Glomerular endothelial cell (primary cell): Measurements from ENCODE around the gene EVX1. TPM values are rescaled to one million over a fixed set of nuclear protein-coding genes. Genes with fewer than 3 reads are reported as not detected.

ENCODE experiments used
- DNase-seq: peaks from one replicate; pipeline ENCODE4 v3.0.0-alpha.2; 2011; ENCODE audit warnings: low read depth, low spot score; ENCODE audit errors: extremely low read depth
- total RNA-seq: library from RNA; depleted of rRNA; stranded (reverse); fragments of >200 nt; gene quantifications from 2 replicates; pipeline ENCODE4 v1.2.3, GENCODE V29; 2015

The EVX1 gene
- total RNA-seq, 1 donor from 2014 or later, result not detected

DNA sequence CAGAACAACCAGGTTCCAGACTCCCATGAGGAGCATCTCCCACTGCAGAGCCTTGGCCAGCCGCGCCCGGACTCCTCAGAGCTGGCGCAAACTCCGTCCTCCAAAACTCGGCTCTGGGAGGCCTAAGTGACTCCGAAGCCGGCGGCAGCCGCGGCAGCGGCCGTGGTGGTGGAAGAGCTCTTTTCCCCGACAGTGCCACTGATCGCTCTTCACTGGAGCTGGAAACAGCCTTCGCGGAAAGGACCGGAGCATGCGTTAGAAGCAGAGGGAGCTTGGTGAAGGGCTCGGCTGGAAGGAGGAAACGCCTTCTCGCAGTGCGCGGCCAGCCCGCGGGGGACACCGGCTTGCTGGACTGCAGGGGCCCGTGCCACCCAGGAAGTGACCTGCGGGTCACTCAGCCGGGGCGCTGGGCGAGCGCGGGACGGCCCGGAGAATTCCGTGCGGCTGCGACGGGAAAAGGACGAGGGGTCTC, 37.7 kb upstream of the EVX1 start:
- DNase-seq, result no peak

DNA sequence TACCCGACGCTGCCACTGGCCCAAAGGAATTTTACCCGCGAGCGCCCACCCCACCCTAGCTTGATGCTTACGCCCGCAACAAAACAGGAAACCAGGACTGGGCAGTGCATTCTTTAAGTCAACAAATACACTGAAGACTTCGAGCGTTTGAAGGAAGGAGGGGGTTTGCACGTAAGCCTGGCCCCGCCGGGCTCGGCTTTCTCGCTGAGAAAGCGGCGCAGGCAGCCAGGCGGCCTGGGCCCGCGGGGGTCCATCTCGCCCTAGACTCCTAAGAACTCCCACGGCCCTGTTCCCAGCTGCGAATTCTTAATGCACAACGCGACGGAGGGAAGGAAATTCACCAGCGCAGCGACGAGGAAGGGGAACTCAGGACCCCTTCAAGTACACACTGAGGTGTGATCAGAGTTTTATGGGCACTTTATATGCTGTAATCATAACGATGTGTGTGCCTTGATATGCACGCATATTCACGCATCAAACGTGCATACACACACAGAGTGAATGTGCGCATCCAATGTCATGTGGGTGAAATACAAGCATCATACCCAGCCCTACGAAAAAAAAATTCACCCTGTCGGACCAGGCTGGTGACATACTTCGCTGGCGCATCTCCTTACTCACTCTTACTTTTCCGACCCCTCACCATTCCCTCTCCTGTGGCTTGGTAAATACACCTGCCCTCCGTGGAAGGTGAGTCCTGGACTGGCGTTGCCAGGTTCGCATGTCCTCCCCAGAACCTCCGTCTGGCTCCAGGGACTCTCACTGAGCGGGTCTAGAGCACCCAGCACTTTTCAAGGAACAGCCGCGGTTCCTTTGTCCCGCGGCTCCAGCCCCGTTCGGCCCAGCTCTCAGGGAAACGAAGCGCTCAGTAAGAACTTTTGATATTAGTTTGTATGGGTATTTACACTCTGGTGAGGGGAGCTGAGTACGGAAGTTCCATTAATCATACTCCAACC, 37.0 kb upstream of the EVX1 start:
- no peak for DNase-seq

DNA sequence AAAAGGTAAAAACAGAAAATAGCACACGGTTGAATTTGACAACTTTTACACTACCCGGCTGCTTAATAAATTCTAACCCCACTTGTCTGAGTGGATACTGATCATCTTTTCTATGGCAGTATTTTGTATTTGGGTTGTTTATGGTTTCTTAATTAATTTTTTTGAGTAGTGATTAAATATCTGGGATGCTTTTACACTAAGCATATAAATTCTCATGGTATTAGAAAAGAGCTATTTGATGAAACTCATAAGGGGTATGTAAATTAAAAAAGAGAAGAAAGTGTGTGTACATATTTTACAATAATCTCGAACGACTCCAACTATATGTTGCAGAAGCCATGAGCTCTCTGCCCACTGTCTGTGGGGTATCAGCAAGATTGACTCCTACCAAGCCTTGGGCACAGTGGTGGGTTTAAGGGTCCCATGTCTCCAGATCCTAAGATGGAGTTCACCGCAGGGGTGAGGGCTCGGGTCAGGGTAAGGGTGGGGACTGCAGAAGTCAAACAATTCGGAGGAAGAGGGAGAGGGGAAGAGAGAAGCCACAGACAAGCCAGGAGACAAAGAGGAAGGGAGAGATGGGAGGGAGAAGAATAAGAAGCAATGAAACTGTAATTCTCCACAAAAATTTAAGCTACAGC, 35.1 kb upstream of the EVX1 start:
- DNase-seq, result no peak

DNA sequence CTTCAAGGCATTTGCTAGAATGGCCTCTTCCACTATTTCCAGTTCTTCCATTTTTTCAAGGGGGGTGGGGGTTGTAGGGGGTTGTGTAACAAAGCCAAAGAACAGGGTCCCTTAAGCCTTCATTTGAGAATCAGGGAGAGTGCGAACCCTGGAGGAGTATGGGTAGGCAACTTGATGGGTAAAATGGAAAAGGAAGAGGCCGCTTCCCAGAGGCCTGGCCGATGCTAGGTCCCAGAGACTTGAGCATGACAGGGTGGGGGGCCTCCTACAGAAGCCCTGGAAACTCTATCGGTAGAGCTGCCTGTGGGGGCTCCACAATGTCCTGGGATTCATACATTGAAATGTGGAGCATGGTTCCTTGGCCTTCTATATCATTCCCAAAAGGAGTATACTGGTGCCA, 33.6 kb upstream of the EVX1 start:
- no peak for DNase-seq

DNA sequence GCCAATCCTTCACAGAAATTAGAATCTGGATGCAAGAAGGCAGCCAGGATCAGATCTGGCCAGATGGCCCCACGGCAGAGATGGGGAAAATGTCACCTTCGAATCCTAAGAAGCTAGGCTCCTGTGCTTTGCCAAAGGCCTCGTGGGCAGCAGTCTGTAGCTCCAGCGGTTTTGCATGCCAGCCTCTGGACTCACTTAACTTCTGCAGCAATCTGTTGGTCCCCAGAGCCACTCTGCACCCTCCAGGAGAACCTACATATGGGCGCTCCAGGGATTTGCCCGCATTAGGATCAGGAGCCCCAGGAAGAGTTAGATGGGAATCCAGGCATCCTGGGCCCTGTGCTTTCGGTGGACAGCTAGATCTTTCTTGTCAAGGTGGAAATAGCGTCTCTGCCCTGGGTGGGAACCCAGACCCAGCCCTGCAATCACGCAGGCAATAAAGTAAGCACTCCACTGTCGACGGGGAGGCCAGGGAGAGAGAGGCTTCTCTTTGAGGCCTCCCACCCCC, 32.6 kb upstream of the EVX1 start:
- no peak for DNase-seq

DNA sequence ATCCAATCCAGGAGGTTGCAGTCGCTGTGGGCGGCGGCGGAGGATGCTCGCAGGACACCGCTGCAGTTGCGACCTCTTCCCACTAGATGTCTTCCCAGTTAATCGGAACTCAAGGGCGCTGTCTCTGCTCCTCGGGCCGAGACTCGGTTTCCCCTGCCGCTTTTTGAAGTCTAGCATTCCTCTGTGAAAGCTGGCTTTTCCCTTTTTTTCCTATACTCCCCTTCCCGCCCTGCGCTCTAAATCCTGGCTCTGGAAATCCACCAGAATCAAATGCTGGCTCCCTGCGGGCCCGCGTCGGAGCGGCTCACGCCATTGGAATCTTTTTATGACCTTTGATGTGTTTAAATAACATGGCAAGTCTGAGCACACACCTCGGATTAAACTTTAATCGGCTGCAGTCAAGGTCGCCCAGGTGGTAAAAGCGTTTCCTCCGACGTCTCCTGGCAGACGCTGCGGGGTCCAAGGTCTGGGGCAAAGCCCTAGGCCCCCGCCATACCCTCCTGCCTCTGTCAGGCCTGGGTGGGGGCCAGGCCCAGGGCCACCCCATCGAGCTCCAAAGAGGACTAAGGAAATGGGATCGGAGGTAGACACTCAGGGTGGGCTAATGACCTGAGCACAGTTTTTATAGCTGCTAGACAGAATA, 32.0 kb upstream of the EVX1 start:
- no peak for DNase-seq

DNA sequence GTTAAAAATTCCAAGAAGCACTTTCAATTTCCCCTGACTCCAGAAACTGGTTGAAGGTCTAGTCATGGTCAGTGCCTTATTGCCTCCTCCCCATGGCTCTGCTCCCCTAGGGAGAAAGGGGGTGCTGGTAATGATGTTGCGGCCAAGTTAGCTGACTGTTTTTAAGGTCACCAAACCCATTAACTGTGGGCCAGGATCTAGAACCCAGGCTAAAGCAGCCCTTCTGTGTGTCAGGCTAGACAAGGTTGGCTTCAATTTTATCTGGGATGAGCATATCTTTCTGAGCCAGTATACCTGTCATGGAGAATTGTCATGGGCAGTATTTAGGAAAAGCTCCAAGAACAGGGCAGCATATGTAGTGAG, 31.5 kb upstream of the EVX1 start:
- no peak for DNase-seq

DNA sequence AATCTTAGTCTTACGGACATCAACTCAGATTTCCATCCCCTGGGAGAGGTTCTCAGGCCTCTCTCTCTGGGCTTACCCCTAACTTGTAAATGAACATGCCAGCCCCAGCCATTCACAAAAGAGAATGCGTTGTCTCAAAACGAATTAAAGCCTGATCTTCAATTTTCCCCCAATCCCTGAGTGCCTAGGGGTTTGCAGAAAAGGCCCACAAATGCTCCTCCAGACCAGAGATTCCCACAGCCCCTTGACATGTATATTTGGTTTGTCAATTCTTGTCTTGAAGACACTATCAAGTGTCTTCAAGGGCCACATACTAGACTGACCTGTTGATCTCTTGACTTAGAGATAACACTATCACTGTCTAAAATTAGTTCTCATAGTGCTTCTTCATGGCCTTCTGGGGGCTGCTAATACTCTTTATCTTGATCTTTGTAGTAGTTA, 30.8 kb upstream of the EVX1 start:
- DNase-seq, result no peak

DNA sequence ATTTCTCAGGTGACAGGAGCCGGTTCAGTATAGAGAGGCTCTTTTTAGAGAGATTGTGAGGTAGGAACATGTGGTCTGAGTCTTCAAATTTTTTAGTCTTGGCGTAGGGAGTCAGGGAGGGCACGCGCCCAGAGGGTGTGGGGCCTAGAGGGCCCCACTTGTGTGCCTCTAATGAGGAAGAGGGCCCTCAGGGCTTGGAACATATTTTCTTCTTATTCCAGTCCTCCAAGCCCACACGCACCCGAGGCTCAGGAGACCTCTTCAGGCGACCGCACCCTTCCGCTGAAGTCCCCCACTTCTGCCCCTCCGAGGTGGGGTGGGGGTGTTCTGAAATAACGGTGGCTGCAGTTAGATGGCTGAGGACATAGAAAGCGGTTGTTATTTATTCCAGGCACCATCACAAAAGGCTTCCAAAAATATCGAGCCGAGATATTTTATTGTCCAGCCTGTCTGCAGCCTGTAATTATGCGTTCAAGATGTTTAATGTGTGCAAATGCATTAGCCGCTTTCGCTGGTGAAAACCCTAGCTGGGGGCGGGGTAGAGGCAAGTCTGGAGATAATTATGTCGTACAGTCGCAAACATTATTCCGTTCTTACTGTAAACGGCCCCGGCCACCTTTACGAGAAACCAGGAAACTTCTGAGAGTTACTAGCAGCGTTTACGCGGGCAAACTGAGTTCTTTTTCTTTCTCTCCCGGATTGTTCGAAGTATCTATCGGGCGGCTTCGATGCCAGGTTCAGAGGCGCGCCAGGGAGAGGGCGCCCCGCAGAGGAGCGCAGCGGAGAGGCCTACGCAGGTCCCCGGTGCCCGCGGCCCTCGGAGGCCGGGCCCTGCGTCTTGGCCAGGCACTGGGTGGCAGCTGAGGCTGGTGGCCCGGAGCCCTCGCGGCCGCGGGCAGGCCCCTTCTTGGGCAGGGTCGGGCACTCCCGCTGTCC, 29.8 kb upstream of the EVX1 start:
- no peak for DNase-seq

DNA sequence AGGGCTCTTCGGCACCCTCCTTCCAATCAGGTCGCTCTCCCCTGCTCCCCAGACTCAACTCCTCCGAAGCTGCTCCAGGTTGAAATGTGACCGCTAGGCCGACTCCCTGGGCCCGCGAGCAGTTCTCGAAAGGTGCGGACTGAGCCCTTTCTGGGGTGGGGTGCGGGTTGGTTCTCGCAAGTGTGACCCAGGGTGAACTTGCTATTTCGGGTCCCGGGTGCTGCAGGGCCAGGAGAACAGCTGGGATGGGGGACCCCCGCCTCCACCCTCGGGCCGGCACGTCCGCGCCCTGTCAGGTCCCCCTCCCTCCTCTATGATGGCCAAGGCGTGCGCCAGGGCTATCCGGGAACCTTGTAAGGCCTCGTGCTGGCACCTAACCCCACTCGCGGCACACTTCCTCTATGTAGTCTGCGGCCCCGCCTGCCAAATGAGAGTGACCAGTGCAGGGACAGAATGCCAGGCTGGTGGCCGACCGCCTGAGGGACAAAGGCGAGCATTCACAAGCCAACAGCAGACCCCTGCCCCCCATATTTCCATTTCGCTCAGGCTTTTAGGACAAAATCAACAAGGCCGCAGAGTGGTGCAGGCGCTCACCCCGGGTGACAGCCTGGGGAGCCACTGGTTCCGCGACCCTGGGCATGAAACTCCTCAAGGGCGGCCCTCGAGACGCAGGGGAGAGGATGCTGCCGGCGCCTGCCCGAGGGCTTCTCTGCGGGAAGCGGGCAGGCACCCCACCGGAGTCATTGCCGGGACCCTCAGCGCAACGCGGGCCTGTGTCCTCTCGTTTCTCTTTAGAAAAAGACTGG, 29.0 kb upstream of the EVX1 start:
- DNase-seq, result no peak

DNA sequence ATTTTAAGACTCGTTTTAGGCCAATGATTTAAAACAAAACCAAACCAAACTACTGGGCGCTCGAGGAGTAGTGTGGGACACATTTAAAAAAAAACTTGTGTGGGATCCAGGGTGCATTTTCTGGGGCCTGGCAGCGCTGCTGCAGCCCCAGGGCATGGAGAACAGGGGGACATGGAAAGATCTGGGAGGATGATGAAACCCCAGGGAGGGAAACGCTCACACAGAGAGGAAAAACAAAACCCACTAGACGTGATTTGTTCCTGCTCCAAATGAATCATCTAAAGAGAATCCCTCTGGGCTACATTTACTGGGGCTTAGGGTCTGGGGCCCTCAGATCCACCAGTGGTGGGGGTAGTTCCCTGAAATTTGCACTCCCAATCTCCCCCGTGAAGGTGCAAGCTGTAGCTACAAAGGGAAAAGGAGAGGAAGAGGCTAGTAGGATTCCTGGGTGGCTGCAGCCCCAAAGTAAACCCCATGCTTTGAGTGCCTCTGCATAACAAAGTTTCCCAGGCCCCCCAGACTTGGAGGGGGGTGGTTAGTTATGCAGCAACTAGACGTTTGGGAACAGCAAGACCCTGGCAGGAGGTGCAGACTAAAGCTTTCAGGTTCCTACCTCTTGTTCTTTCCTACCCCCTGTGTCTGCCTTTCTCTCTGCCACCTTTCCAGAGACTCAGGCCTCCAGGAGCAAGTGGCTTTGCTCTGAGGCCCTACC, 28.2 kb upstream of the EVX1 start:
- no peak for DNase-seq

DNA sequence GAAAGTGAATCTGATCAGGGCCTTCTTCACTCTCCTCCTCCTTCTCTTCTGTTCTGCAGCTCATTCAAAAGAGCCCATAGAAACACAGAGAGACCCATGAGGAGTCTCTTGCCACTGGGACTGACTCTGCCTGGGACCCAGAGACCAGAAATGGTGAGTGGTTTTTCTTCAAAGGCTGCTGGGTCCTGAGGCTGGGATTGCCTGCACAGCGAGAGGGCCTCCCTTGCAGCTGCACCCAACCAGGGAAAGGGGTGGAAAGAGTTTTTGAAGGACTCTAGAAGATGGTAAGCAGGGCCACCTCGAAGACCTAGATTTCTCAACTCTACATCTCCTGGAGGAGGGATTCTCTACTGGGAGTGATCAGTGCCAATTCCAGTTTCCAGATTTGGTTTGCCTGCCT, 27.2 kb upstream of the EVX1 start:
- DNase-seq, result no peak

DNA sequence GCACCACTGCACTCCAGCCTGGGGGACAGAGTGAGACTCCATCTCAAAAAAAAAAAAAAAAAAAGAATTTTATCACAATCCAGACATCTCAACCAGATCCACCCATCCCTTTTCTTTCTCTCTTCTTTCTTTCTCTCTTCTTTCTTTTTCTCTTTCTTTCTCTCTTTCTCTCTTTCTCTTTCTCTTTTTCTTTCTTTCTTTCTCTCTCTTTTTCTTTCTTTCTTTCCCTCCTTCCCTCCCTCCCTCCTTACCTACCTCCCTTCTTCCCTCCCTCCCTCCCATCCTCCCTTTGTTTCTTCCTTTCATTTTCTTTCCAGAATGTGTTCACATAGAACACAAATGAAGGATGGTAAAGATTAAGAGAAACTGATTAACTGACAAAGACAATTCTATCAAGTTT, 24.7 kb upstream of the EVX1 start:
- no peak for DNase-seq

DNA sequence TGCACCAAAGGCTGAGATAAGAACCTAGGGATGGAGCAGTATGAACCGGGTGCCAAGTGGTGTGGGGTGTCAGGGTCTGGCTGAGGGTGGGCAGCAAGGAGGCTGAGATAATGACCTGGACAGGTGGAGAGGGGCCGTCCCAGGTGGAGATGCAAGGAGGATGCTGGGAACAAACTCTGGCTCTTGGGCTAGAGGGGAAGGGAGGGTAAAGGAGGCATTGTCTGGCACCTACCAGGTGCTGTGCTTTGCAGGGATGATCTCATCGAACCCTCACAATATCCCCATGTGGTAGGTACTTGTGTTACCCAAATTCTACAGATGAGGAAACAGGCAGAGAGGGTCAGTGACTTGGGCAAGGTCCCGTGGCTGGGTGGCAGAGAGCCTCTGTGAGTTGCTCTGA, 22.8 kb upstream of the EVX1 start:
- DNase-seq, result no peak

DNA sequence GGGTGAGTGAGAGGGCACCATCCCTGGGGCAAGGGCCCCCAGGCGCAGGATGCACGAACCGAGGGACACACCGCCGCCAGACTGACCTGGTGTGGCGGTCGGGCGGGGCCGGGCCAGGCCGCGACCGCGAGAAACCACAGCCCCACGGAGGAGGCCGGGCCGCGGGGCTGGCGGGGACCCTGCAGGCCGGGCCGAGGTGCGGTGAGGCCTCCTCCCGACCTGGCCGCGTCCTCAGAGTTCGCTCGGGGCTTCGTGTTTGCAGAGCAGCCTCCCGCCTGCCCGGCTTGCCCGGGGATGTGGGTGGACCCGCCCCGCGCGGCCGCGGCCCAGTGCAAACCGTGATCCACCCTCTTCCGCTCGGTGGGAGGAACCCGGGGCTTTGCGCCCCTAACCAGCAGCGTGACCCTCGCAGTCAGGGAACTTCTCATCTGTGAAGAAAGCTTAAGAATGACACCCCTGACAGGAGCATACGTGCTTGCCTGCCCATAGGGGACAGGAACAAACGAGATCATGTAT, 22.1 kb upstream of the EVX1 start:
- no peak for DNase-seq

DNA sequence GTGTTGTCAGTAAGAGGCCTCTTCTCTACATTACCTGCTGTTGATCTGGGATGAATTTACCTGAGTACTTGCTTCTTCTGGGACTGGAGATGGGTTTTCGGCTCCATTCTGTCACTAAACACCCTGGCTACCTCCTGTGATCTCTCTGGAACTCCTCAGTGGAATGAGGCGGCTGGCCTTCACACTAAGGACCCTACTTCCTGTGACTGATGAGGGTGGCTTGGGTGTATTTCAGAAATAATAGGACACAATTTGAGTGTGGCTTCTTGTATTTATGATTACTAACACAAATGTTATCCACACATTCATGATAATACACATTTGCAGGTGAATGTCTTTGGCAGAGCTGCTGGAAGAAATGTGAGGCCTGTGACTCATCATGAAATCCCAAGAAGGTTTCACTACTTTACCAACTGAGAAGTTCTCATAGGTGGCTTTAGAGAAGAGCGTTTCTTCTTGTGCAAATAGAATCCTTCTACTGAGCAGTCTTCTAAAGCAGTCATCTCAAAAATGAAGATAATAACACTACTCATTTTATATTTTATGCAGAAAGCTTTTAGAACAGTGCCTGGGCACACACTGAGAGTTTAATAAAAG, 21.3 kb upstream of the EVX1 start:
- no peak for DNase-seq

DNA sequence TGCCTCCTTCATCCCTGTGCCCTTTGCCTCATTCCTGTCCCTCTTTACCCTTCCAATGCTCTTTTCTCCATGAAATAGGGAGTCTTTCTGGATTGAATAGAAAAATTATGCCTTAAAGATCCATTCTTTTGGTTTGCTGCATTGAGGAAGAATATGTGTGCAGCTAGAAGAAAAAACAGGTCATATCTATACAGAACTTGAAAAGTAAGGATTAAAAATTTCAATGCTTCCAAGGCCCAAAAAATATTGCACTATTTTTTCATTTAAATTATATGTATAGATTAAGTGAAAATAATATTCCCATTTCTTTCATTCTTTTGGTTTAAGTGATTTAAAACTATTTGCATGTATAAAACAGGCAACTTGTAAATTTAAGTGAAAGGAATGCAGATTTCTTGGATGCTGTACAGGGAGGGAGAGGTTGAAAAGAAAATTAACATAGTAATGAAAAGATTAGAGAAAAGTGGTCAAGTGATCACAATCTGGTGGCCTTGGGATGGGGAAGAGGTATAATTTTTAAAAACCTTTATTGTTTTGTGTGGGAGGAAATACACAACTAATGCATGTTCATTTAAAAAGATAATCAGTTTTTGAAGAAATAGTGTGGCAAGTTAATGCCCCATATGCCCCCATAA, 18.5 kb upstream of the EVX1 start:
- DNase-seq, result no peak
